Right lung (tissue), 5 donors: ENCODE measurements around the gene SP7. TPM values are rescaled to one million over a fixed set of nuclear protein-coding genes. Genes with fewer than 3 reads are reported as not detected.

ENCODE experiments used
- DNase-seq, 2 donors: peaks; one replicate each; pipeline ENCODE4 v3.0.0-alpha.2; 2013
- polyA plus RNA-seq, 5 donors: library from polyadenylated mRNA; unstranded; fragments of 120-200 nt; gene quantifications; one replicate each; pipeline versions ENCODE4 v1.2.1 to v1.2.3, GENCODE V29; 2013; ENCODE audit warnings: inconsistent platforms in 1 of 5, low replicate concordance in 1 of 5; ENCODE audit not compliant: insufficient read length in 5 of 5, insufficient read depth in 1 of 5

Gene SP7
- polyA plus RNA-seq, 5 donors: 0.07 to 0.10 (median 0.08) TPM; not detected in 2

GRCh38 chr12:53279888-53280498 is 56.2 kb downstream of the SP7 start:
- no peak for DNase-seq

DNA sequence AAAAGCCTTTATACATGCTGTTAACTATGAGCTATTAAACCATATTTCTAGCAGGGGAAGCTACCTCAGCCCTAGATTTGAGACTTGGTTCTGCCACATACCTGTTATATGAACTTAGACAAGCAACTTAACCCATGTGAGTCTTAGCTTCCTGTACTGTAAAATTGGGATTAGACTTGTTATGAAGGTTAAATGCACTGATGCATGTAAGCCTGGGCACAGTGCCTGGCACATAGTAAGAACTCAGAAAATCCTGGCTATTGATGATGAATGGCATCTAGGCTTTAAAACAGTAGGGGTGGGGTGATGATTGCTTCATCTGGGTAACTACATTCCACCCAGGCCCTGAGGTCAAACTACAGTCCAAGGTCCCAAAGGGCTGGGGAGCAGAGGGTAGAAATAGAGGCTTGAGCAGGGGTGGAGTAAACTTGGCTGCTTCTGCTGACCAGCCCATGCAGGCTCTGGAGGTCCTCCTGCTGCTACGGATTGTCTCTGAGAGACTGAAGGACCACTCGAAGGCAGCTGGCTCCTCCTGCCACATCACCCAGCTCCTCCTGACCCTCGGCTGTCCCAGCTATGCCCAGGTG is 56.8 kb downstream of the SP7 start:
- no peak for DNase-seq

DNA sequence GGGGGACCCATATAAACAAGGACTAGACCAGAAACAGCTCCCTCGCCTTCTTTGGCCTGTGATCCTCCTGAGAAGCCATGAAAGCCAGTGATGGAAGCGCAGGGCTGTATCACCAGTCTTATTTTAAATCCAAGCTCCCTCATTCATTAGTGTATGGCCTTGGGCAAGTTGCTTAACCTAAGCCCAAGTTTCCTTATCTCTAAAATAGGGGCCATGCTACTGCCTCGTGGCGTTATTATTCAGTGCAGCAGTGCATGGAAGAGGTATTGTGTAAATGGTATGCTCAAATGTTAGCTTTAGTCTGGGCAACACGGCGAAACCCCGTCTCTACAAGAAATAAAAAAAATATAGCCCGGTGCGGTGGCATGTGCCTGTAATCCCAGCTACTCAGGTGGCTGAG is 58.2 kb downstream of the SP7 start:
- no peak for DNase-seq

Other genes starting within 250 kb of the SP7 start
- 10 to 100 TPM in 4 of 5 donors, 1 to 10 TPM in 1; 9.6 to 25.1 (median 19.0) TPM for gene IGFBP6, start 238.7 kb downstream of the SP7 start, polyA plus RNA-seq
- under 1 TPM; 0.19 to 0.37 (median 0.23) TPM for gene SOAT2, start 232.9 kb downstream of the SP7 start, polyA plus RNA-seq
- gene ZNF740, start 155.6 kb downstream of the SP7 start, polyA plus RNA-seq: 10 to 100 TPM; 49.5 to 66.6 (median 63.9) TPM
- 100 to 1,000 TPM in 1 of 5 donors, 10 to 100 TPM in 4; 71.4 to 117 (median 80.3) TPM for gene CSAD, start 155.4 kb downstream of the SP7 start, polyA plus RNA-seq
- gene ITGB7, start 129.1 kb downstream of the SP7 start, polyA plus RNA-seq: 1 to 10 TPM in 4 of 5 donors, under 1 TPM in 1; 0.90 to 2.1 (median 1.2) TPM
- gene RARG, start 104.1 kb downstream of the SP7 start, polyA plus RNA-seq: 10 to 100 TPM; 41.7 to 59.8 (median 49.2) TPM
- 10 to 100 TPM in 3 of 5 donors, 1 to 10 TPM in 2; 8.4 to 20.4 (median 13.0) TPM for gene ESPL1, start 68.1 kb downstream of the SP7 start, polyA plus RNA-seq
- gene PFDN5, start 40.8 kb downstream of the SP7 start, polyA plus RNA-seq: 100 to 1,000 TPM; 683 to 991 (median 734) TPM
- 10 to 100 TPM; 39.1 to 56.6 (median 42.6) TPM for gene MYG1, start 36.7 kb downstream of the SP7 start, polyA plus RNA-seq
- gene AAAS, start 14.7 kb downstream of the SP7 start, polyA plus RNA-seq: 10 to 100 TPM; 73.3 to 91.6 (median 81.6) TPM
- gene SP1, start 43.8 kb upstream of the SP7 start, polyA plus RNA-seq: 10 to 100 TPM; 57.9 to 84.6 (median 78.5) TPM
- gene AMHR2, start 87.5 kb upstream of the SP7 start, polyA plus RNA-seq: 1 to 10 TPM; 1.4 to 2.6 (median 2.3) TPM
- gene PRR13, start 105.4 kb upstream of the SP7 start, polyA plus RNA-seq: 100 to 1,000 TPM in 3 of 5 donors, 10 to 100 TPM in 2; 98.8 to 121 (median 102) TPM
- 1,000 to 10,000 TPM in 3 of 5 donors, 100 to 1,000 TPM in 2; 928 to 1,079 (median 1,012) TPM for gene PCBP2, start 115.7 kb upstream of the SP7 start, polyA plus RNA-seq
- 10 to 100 TPM; 22.8 to 32.7 (median 29.3) TPM for gene MAP3K12, start 163.1 kb upstream of the SP7 start, polyA plus RNA-seq
- 10 to 100 TPM; 37.1 to 58.0 (median 50.0) TPM for gene TARBP2, start 164.9 kb upstream of the SP7 start, polyA plus RNA-seq
- gene NPFF, start 171.1 kb upstream of the SP7 start, polyA plus RNA-seq: 1 to 10 TPM in 2 of 5 donors, under 1 TPM in 2, not detected in 1; 0.33 to 1.5 (median 0.94) TPM